ENCODE measurements around the gene PCOLCE2. TPM values are rescaled to one million over a fixed set of nuclear protein-coding genes. Genes with fewer than 3 reads are reported as not detected.
A peak's percentile ranks its signal among the peaks of the same experiment; 100 is the strongest.

Gene PCOLCE2
- total and polyA plus RNA-seq, 4 donors = 6.8 to 14.7 (median 10.1) TPM

- DNase-seq (ENCODE audit: low read depth in 4 of 6, low spot score in 6 of 6) = no peak
- 59% methylated on average over 6 of the region's 10 CpGs for WGBS (ENCODE audit: insufficient coverage)
- H3K36me3 ChIP-seq (ENCODE audit: control insufficient read depth, insufficient read depth, low read length) = no peaks in the 10 kb centered on the region
- H3K4me1 ChIP-seq (ENCODE audit: control insufficient read depth, insufficient read depth, low read length) = no peaks in the 10 kb centered on the region
- no peaks in the 10 kb centered on the region for H3K9me3 ChIP-seq (ENCODE audit: control insufficient read depth, insufficient read depth, low read length)
- H3K27ac ChIP-seq (ENCODE audit: low read depth, low read length) = no peak overlapping the region
- H3K4me3 ChIP-seq (ENCODE audit: low read depth, low read length) = no peak overlapping the region
- H3K27me3 ChIP-seq (ENCODE audit: control insufficient read depth, insufficient read depth, low read length) = no peaks in the 10 kb centered on the region
Measured at GRCh38 chr3:142853270-142854168, 35.4 kb downstream of the PCOLCE2 start.

GRCh38 chr3:142852009-142852408 lies 36.9 kb downstream of the PCOLCE2 start:
- Histone ChIP-seq H3K9me3 (ENCODE audit: control insufficient read depth, insufficient read depth, low read length) (no peaks in the 10 kb centered on the region), H3K27me3 (ENCODE audit: control insufficient read depth, insufficient read depth, low read length) (no peaks in the 10 kb centered on the region), H3K27ac (ENCODE audit: low read depth, low read length) (no peak overlapping the region), H3K4me1 (ENCODE audit: control insufficient read depth, insufficient read depth, low read length) (no peaks in the 10 kb centered on the region), H3K36me3 (ENCODE audit: control insufficient read depth, insufficient read depth, low read length) (no peaks in the 10 kb centered on the region), H3K4me3 (ENCODE audit: low read depth, low read length) (no peak overlapping the region)
- 100% methylated on average over 1 of the region's 4 CpGs for WGBS (ENCODE audit: insufficient coverage)
- DNase-seq (ENCODE audit: low read depth in 4 of 6, low spot score in 6 of 6) = no peak

GRCh38 chr3:142850395-142851023 lies 38.4 kb downstream of the PCOLCE2 start:
- no peak for DNase-seq (ENCODE audit: low read depth in 4 of 6, low spot score in 6 of 6)
- Histone ChIP-seq H3K27ac (ENCODE audit: low read depth, low read length) (no peak overlapping the region), H3K4me1 (ENCODE audit: control insufficient read depth, insufficient read depth, low read length) (no peaks in the 10 kb centered on the region), H3K9me3 (ENCODE audit: control insufficient read depth, insufficient read depth, low read length) (no peaks in the 10 kb centered on the region), H3K4me3 (ENCODE audit: low read depth, low read length) (no peak overlapping the region), H3K27me3 (ENCODE audit: control insufficient read depth, insufficient read depth, low read length) (no peaks in the 10 kb centered on the region), H3K36me3 (ENCODE audit: control insufficient read depth, insufficient read depth, low read length) (no peaks in the 10 kb centered on the region)
- WGBS (ENCODE audit: insufficient coverage) = 68% methylated on average over 2 of the region's 2 CpGs

- no peak overlapping the region for H3K27ac ChIP-seq (ENCODE audit: low read depth, low read length)
- no peak overlapping the region for H3K4me3 ChIP-seq (ENCODE audit: low read depth, low read length)
- WGBS (ENCODE audit: insufficient coverage) = no CpG with 5 or more reads among the region's 3 CpGs
- no peaks in the 10 kb centered on the region for H3K27me3 ChIP-seq (ENCODE audit: control insufficient read depth, insufficient read depth, low read length)
- H3K9me3 ChIP-seq (ENCODE audit: control insufficient read depth, insufficient read depth, low read length) = no peaks in the 10 kb centered on the region
- H3K4me1 ChIP-seq (ENCODE audit: control insufficient read depth, insufficient read depth, low read length) = no peaks in the 10 kb centered on the region
- no peaks in the 10 kb centered on the region for H3K36me3 ChIP-seq (ENCODE audit: control insufficient read depth, insufficient read depth, low read length)
- DNase-seq (ENCODE audit: low read depth in 4 of 6, low spot score in 6 of 6) = no peak
Measured at GRCh38 chr3:142849148-142849547, 39.7 kb downstream of the PCOLCE2 start.

- H3K27me3 ChIP-seq (ENCODE audit: control insufficient read depth, insufficient read depth, low read length) = no peaks in the 10 kb centered on the region
- no peaks in the 10 kb centered on the region for H3K9me3 ChIP-seq (ENCODE audit: control insufficient read depth, insufficient read depth, low read length)
- no peaks in the 10 kb centered on the region for H3K36me3 ChIP-seq (ENCODE audit: control insufficient read depth, insufficient read depth, low read length)
- H3K27ac ChIP-seq (ENCODE audit: low read depth, low read length) = no peak overlapping the region
- no peaks in the 10 kb centered on the region for H3K4me1 ChIP-seq (ENCODE audit: control insufficient read depth, insufficient read depth, low read length)
- no CpG with 5 or more reads among the region's 2 CpGs for WGBS (ENCODE audit: insufficient coverage)
- no peak overlapping the region for H3K4me3 ChIP-seq (ENCODE audit: low read depth, low read length)
- DNase-seq (ENCODE audit: low read depth in 4 of 6, low spot score in 6 of 6) = peak in 1 of 6 donors; percentile 62
Measured at GRCh38 chr3:142846779-142847577, 41.9 kb downstream of the PCOLCE2 start.

- H3K36me3 ChIP-seq (ENCODE audit: control insufficient read depth, insufficient read depth, low read length) = no peaks in the 10 kb centered on the region
- DNase-seq (ENCODE audit: low read depth in 4 of 6, low spot score in 6 of 6) = no peak
- no peaks in the 10 kb centered on the region for H3K9me3 ChIP-seq (ENCODE audit: control insufficient read depth, insufficient read depth, low read length)
- H3K27ac ChIP-seq (ENCODE audit: low read depth, low read length) = no peak overlapping the region
- no peaks in the 10 kb centered on the region for H3K27me3 ChIP-seq (ENCODE audit: control insufficient read depth, insufficient read depth, low read length)
- H3K4me1 ChIP-seq (ENCODE audit: control insufficient read depth, insufficient read depth, low read length) = no peaks in the 10 kb centered on the region
- WGBS (ENCODE audit: insufficient coverage) = no CpG with 5 or more reads among the region's 4 CpGs
- no peak overlapping the region for H3K4me3 ChIP-seq (ENCODE audit: low read depth, low read length)
Measured at GRCh38 chr3:142844339-142844977, 44.4 kb downstream of the PCOLCE2 start.

GRCh38 chr3:142839831-142840230 lies 49.1 kb downstream of the PCOLCE2 start:
- DNase-seq (ENCODE audit: low read depth in 4 of 6, low spot score in 6 of 6) = no peak
- no peaks in the 10 kb centered on the region for H3K27me3 ChIP-seq (ENCODE audit: control insufficient read depth, insufficient read depth, low read length)
- WGBS (ENCODE audit: insufficient coverage) = no CpG with 5 or more reads among the region's 2 CpGs
- H3K4me1 ChIP-seq (ENCODE audit: control insufficient read depth, insufficient read depth, low read length) = no peaks in the 10 kb centered on the region
- H3K36me3 ChIP-seq (ENCODE audit: control insufficient read depth, insufficient read depth, low read length) = no peaks in the 10 kb centered on the region
- no peaks in the 10 kb centered on the region for H3K9me3 ChIP-seq (ENCODE audit: control insufficient read depth, insufficient read depth, low read length)
- H3K4me3 ChIP-seq (ENCODE audit: low read depth, low read length) = no peak overlapping the region
- H3K27ac ChIP-seq (ENCODE audit: low read depth, low read length) = no peak overlapping the region

GRCh38 chr3:142837526-142837925 lies 51.4 kb downstream of the PCOLCE2 start:
- H3K36me3 ChIP-seq (ENCODE audit: control insufficient read depth, insufficient read depth, low read length) = no peaks in the 10 kb centered on the region
- no peaks in the 10 kb centered on the region for H3K4me1 ChIP-seq (ENCODE audit: control insufficient read depth, insufficient read depth, low read length)
- H3K27ac ChIP-seq (ENCODE audit: low read depth, low read length) = no peak overlapping the region
- H3K27me3 ChIP-seq (ENCODE audit: control insufficient read depth, insufficient read depth, low read length) = no peaks in the 10 kb centered on the region
- no peak overlapping the region for H3K4me3 ChIP-seq (ENCODE audit: low read depth, low read length)
- no CpG with 5 or more reads among the region's 1 CpG for WGBS (ENCODE audit: insufficient coverage)
- H3K9me3 ChIP-seq (ENCODE audit: control insufficient read depth, insufficient read depth, low read length) = no peaks in the 10 kb centered on the region
- DNase-seq (ENCODE audit: low read depth in 4 of 6, low spot score in 6 of 6) = no peak

- no peaks in the 10 kb centered on the region for H3K9me3 ChIP-seq (ENCODE audit: control insufficient read depth, insufficient read depth, low read length)
- no peaks in the 10 kb centered on the region for H3K36me3 ChIP-seq (ENCODE audit: control insufficient read depth, insufficient read depth, low read length)
- peak; percentile 15 to 88 (median 48) for DNase-seq (ENCODE audit: low read depth in 4 of 6, low spot score in 6 of 6)
- no peaks in the 10 kb centered on the region for H3K4me1 ChIP-seq (ENCODE audit: control insufficient read depth, insufficient read depth, low read length)
- WGBS (ENCODE audit: insufficient coverage) = no CpG with 5 or more reads among the region's 9 CpGs
- no peak overlapping the region for H3K27ac ChIP-seq (ENCODE audit: low read depth, low read length)
- no peaks in the 10 kb centered on the region for H3K27me3 ChIP-seq (ENCODE audit: control insufficient read depth, insufficient read depth, low read length)
- no peak overlapping the region for H3K4me3 ChIP-seq (ENCODE audit: low read depth, low read length)
Measured at GRCh38 chr3:142828703-142829305, 60.1 kb downstream of the PCOLCE2 start.

All from spinal cord (tissue), 10 donors.